Hepatocyte (in vitro differentiated cells): ENCODE measurements around the gene PDE4D. TPM values are rescaled to one million over a fixed set of nuclear protein-coding genes. Genes with fewer than 3 reads are reported as not detected.
"Not testable (repeated sequence)": the region's sequence is repeated elsewhere in the genome, so short reads cannot be mapped to it uniquely, and the experiment has no call there.

ENCODE experiments used
- DNase-seq: peaks from one replicate; pipeline ENCODE4 v3.0.0-alpha.2; 2016; ENCODE audit warnings: low spot score
- H2AFZ ChIP-seq: fragments of 200-600 bp; sonication (generic); 2 replicates; pipeline ENCODE4 v1.6.0; 2016; ENCODE audit warnings: antibody characterized with exemption, mild to moderate bottlenecking
- H3K27ac ChIP-seq: fragments of 200-600 bp; sonication (generic); 2 replicates; pipeline ENCODE4 v1.5.1; 2016; ENCODE audit warnings: mild to moderate bottlenecking
- H3K27me3 ChIP-seq: fragments of 200-600 bp; sonication (generic); 2 replicates; pipeline ENCODE4 v1.6.1; 2016
- H3K36me3 ChIP-seq: fragments of 200-600 bp; sonication (generic); replicated peaks from 2 replicates; pipeline ENCODE4 v1.5.1; 2016; ENCODE audit warnings: low read depth; ENCODE audit not compliant: insufficient read depth
- H3K4me1 ChIP-seq: fragments of 200-600 bp; sonication (generic); 2 replicates; pipeline ENCODE4 v1.5.1; 2016; ENCODE audit warnings: mild to moderate bottlenecking, moderate library complexity; ENCODE audit not compliant: insufficient read depth
- H3K4me2 ChIP-seq: fragments of 200-600 bp; sonication (generic); 2 replicates; pipeline ENCODE4 v1.6.0; 2016
- H3K4me3 ChIP-seq: fragments of 200-600 bp; sonication (generic); 2 replicates; pipeline ENCODE4 v1.5.1; 2016; ENCODE audit warnings: mild to moderate bottlenecking
- H3K79me2 ChIP-seq: fragments of 200-600 bp; sonication (generic); 2 replicates; pipeline ENCODE4 v1.6.0; 2017; ENCODE audit warnings: mild to moderate bottlenecking
- H3K9me2 ChIP-seq: fragments of 200-600 bp; sonication (generic); replicated peaks from 2 replicates; pipeline ENCODE4 v1.6.0; 2017; ENCODE audit warnings: mild to moderate bottlenecking; ENCODE audit not compliant: insufficient read depth
- H3K9me3 ChIP-seq: fragments of 200-600 bp; sonication (generic); 2 replicates; pipeline ENCODE4 v1.5.1; 2016; ENCODE audit warnings: low read depth, mild to moderate bottlenecking
- H4K20me1 ChIP-seq: fragments of 200-600 bp; sonication (generic); 2 replicates; pipeline ENCODE4 v1.6.0; 2016; ENCODE audit warnings: mild to moderate bottlenecking; ENCODE audit not compliant: insufficient read depth, poor library complexity, severe bottlenecking
- CTCF ChIP-seq: fragments of 200-600 bp; sonication (generic); IDR thresholded peaks from 2 replicates; pipeline ENCODE4 v1.5.1; 2016; ENCODE audit warnings: antibody characterized with exemption, mild to moderate bottlenecking; ENCODE audit not compliant: poor library complexity
- EZH2 ChIP-seq: fragments of 200-600 bp; sonication (generic); IDR thresholded peaks from 2 replicates; pipeline ENCODE4 v1.6.1; 2016; ENCODE audit warnings: antibody characterized with exemption, mild to moderate bottlenecking, borderline replicate concordance
- EZH2phosphoT487 ChIP-seq: fragments of 200-600 bp; sonication (generic); IDR thresholded peaks from one replicate; pipeline ENCODE4 v1.6.1; 2018; ENCODE audit warnings: antibody characterized with exemption, mild to moderate bottlenecking, low read depth, moderate library complexity; ENCODE audit not compliant: unreplicated experiment, severe bottlenecking
- WGBS: methylation state at CpG from one replicate; pipeline ENCODE4 v1.1.6; 2016; ENCODE audit warnings: low lambda C conversion rate; ENCODE audit errors: missing lambda C conversion rate; 5-methylcytosine and 5-hydroxymethylcytosine counted together
- polyA plus RNA-seq: library from polyadenylated mRNA; unstranded; fragments of >200 nt; fragmentation: Nextera tagmentation; extraction: Ambion mirVana; gene quantifications from 2 replicates; pipeline ENCODE4 v1.2.1, GENCODE V29; 2016
- total RNA-seq: library from RNA; depleted of rRNA; stranded (reverse); fragments of >200 nt; gene quantifications from 2 replicates; pipeline ENCODE4 v1.2.3, GENCODE V29; 2014

Gene PDE4D
- total and polyA plus RNA-seq, 2 experiments from 2014 or later: 14.5 to 45.2 TPM

DNA sequence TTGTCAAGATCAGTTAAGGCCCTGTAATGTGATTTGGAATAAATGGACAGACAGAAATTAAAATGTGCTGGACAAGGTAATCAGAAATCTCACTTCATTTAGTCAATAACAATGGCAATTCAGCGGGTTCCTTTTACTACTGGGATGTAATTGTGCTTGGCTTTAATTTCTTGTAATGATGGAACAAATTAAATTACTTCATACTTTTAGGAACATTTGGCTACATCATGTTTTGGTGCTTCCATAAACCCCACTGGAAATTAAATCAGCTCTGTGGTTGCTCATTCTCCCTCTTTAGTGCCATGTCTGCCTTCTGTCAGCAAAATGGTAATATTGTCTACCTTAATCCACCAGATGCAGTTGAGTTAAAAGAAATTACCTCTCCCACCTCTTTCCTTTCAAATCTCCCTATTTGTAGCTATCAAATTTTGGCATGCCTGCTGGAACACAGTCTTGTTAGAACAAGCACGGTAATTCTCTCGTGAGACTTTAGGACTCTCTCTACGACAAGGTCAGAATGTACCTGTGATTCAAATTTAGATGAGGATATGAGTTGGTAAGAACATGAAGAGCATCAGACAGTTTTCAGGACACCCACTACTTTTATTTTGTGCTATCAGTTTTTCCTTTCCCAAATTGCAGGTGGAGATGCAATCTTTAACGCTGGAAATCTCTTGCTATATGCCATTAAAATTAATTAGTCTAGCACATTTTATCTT is 834.4 kb downstream of the PDE4D start:
- H4K20me1 ChIP-seq: no peaks in the 10 kb centered on the region
- H3K27ac ChIP-seq: no peak overlapping the region
- no peaks in the 10 kb centered on the region for H3K27me3 ChIP-seq
- H3K79me2 ChIP-seq: no peaks in the 10 kb centered on the region
- no peak overlapping the region for H2AFZ ChIP-seq
- H3K36me3 ChIP-seq: no peaks in the 10 kb centered on the region
- DNase-seq: no peak
- TF ChIP-seq EZH2phosphoT487 (no peak), CTCF (no peak), EZH2 (no peak)
- no peak overlapping the region for H3K4me2 ChIP-seq
- H3K9me3 ChIP-seq: no peaks in the 10 kb centered on the region
- no peaks in the 10 kb centered on the region for H3K9me2 ChIP-seq
- H3K4me3 ChIP-seq: no peak overlapping the region
- H3K4me1 ChIP-seq: no peaks in the 10 kb centered on the region
- 78% methylated on average over 5 of the region's 5 CpGs for WGBS

- H3K9me3 ChIP-seq: no peaks in the 10 kb centered on the region
- H3K36me3 ChIP-seq: no peaks in the 10 kb centered on the region
- H3K4me3 ChIP-seq: no peak overlapping the region
- no peaks in the 10 kb centered on the region for H3K9me2 ChIP-seq
- no peaks in the 10 kb centered on the region for H3K4me1 ChIP-seq
- H3K4me2 ChIP-seq: no peak overlapping the region
- H3K27ac ChIP-seq: no peak overlapping the region
- TF ChIP-seq EZH2phosphoT487 (no peak), CTCF (no peak), EZH2 (no peak)
- no peaks in the 10 kb centered on the region for H3K79me2 ChIP-seq
- 83% methylated on average over 1 of the region's 1 CpG for WGBS
- H4K20me1 ChIP-seq: no peaks in the 10 kb centered on the region
- no peaks in the 10 kb centered on the region for H3K27me3 ChIP-seq
- no peak overlapping the region for H2AFZ ChIP-seq
- no peak for DNase-seq
Observed at GRCh38 chr5:59058237-59058636, 835.3 kb downstream of the PDE4D start.

GRCh38 chr5:59056599-59056998 is 836.9 kb downstream of the PDE4D start:
- H2AFZ ChIP-seq, H3K36me3 ChIP-seq, H3K4me2 ChIP-seq, H3K27me3 ChIP-seq, DNase-seq, H3K27ac ChIP-seq, H3K9me3 ChIP-seq, H3K79me2 ChIP-seq, H3K4me3 ChIP-seq, H4K20me1 ChIP-seq, H3K9me2 ChIP-seq, H3K4me1 ChIP-seq: not testable (repeated sequence)
- WGBS: 97% methylated on average over 3 of the region's 3 CpGs

DNA sequence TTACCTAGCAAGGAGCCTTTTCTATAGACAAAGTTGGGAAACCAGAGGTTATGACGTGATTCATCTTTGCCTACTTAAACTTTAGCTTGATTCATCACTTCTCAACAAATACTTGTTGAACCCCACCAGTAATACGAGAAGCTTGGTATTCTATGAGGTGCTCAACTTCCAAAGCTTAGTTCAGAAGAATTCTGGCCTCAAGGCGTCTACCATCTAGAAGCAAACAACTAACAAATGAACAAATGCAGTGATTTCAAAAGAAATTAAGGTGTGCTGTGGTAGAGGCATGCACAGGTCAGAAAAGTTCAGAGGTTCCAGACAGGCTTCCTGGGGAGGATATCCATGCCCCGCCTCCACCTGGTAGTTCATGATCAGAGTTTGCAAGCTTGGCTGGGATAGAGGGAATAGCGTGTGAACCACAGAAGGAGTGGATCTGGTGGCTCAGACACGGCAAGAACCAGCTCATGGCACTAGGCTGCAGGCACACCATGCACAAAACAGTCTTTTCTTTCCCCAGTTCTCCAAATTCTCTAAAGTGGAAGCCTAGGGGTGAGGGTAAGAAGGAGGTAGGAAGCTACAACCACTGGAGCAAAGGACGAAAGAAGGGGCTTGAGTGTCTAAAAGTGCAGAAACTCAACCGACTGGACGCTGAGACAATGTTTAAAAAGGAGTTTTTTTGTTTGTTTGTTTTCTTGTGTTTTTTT is 837.6 kb downstream of the PDE4D start:
- Histone ChIP-seq H2AFZ (no peak overlapping the region), H3K4me3 (no peak overlapping the region), H3K36me3 (no peaks in the 10 kb centered on the region), H3K79me2 (no peaks in the 10 kb centered on the region), H3K27me3 (no peaks in the 10 kb centered on the region), H3K9me2 (no peaks in the 10 kb centered on the region), H4K20me1 (no peaks in the 10 kb centered on the region), H3K9me3 (no peaks in the 10 kb centered on the region), H3K4me1 (no peaks in the 10 kb centered on the region), H3K4me2 (no peak overlapping the region), H3K27ac (no peak overlapping the region)
- 92% methylated on average over 9 of the region's 9 CpGs for WGBS
- DNase-seq: no peak
- TF ChIP-seq EZH2 (no peak), CTCF (no peak), EZH2phosphoT487 (no peak)
